GM19372 (cell line): ENCODE measurements around the gene PLB1.

Experiments used
- ATAC-seq: cut with Tn5 transposase; IDR thresholded peaks from one replicate; pipeline ENCODE4 v1.9.1; 2021; ENCODE audit warnings: mild to moderate bottlenecking, low read depth, moderate library complexity; ENCODE audit not compliant: unreplicated experiment

Gene PLB1

GRCh38 chr2:28583899-28584553, 88.2 kb downstream of the PLB1 start:
- ATAC-seq, result no peak

GRCh38 chr2:28586867-28587266, 91.0 kb downstream of the PLB1 start:
- ATAC-seq, result no peak

- ATAC-seq, result no peak
Observed at GRCh38 chr2:28587526-28588291, 91.8 kb downstream of the PLB1 start.

GRCh38 chr2:28588292-28588670, 92.4 kb downstream of the PLB1 start:
- no peak for ATAC-seq

GRCh38 chr2:28589746-28590463, 94.0 kb downstream of the PLB1 start:
- ATAC-seq, result no peak

- ATAC-seq, result no peak
Observed at GRCh38 chr2:28590496-28591301, 94.8 kb downstream of the PLB1 start.

- no peak for ATAC-seq
Observed at GRCh38 chr2:28591711-28592335, 96.0 kb downstream of the PLB1 start.

- ATAC-seq, result no peak
Observed at GRCh38 chr2:28592481-28592880, 96.6 kb downstream of the PLB1 start.

GRCh38 chr2:28593160-28593755, 97.4 kb downstream of the PLB1 start:
- no peak for ATAC-seq

GRCh38 chr2:28594000-28594331, 98.1 kb downstream of the PLB1 start:
- ATAC-seq, result no peak

GRCh38 chr2:28594332-28595108, 98.7 kb downstream of the PLB1 start:
- ATAC-seq, result no peak

- no peak for ATAC-seq
Observed at GRCh38 chr2:28595323-28595722, 99.5 kb downstream of the PLB1 start.

GRCh38 chr2:28598484-28598883, 102.6 kb downstream of the PLB1 start:
- ATAC-seq, result no peak

- no peak for ATAC-seq
Observed at GRCh38 chr2:28600181-28600580, 104.3 kb downstream of the PLB1 start.

- no peak for ATAC-seq
Observed at GRCh38 chr2:28601616-28602015, 105.8 kb downstream of the PLB1 start.

GRCh38 chr2:28602136-28602660, 106.3 kb downstream of the PLB1 start:
- ATAC-seq, result no peak

GRCh38 chr2:28602751-28603639, 107.1 kb downstream of the PLB1 start:
- no peak for ATAC-seq

- ATAC-seq, result no peak
Observed at GRCh38 chr2:28603821-28604220, 108.0 kb downstream of the PLB1 start.
